Dedifferentiated amniotic fluid mesenchymal stem cell (primary cell): ENCODE measurements around the gene FGF11.

Experiments
- DNase-seq: peaks from one replicate; pipeline ENCODE4 v3.0.0-alpha.2; 2016; ENCODE audit errors: extremely low spot score

FGF11 gene

GRCh38 chr17:7408252-7408727 is 31.0 kb upstream of the FGF11 start:
- no peak for DNase-seq

GRCh38 chr17:7408863-7409262 is 30.4 kb upstream of the FGF11 start:
- no peak for DNase-seq

- no peak for DNase-seq
These were observed 29.6 kb upstream of the FGF11 start for GRCh38 chr17:7409716-7410115.

GRCh38 chr17:7410634-7411426 is 28.5 kb upstream of the FGF11 start:
- DNase-seq = no peak

GRCh38 chr17:7411427-7411750 is 27.9 kb upstream of the FGF11 start:
- DNase-seq = no peak

GRCh38 chr17:7413346-7413985 is 25.8 kb upstream of the FGF11 start:
- DNase-seq = no peak

DNA sequence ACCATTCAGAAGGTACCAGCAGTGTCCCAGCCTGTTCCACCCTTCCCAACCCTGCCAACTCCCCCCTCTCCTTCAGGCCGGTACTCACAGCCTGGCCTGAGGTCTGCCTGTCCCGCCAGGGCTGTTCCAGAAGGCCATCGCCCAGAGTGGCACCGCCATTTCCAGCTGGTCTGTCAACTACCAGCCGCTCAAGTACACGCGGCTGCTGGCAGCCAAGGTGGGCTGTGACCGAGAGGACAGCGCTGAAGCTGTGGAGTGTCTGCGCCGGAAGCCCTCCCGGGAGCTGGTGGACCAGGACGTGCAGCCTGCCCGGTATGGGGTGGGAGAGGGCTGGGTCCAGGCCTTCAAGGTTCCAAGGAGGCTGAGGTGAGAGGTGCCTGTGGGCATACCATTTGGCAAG is 24.5 kb upstream of the FGF11 start:
- no peak for DNase-seq

GRCh38 chr17:7415784-7416183 is 23.5 kb upstream of the FGF11 start:
- no peak for DNase-seq

GRCh38 chr17:7416323-7416722 is 23.0 kb upstream of the FGF11 start:
- DNase-seq = no peak

DNA sequence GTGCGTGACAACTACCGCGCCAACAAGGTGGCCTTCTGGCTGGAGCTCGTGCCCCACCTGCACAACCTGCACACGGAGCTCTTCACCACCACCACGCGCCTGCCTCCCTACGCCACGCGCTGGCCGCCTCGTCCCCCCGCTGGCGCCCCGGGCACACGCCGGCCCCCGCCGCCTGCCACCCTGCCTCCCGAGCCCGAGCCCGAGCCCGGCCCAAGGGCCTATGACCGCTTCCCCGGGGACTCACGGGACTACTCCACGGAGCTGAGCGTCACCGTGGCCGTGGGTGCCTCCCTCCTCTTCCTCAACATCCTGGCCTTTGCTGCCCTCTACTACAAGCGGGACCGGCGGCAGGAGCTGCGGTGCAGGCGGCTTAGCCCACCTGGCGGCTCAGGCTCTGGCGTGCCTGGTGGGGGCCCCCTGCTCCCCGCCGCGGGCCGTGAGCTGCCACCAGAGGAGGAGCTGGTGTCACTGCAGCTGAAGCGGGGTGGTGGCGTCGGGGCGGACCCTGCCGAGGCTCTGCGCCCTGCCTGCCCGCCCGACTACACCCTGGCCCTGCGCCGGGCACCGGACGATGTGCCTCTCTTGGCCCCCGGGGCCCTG is 22.2 kb upstream of the FGF11 start:
- DNase-seq = no peak

DNA sequence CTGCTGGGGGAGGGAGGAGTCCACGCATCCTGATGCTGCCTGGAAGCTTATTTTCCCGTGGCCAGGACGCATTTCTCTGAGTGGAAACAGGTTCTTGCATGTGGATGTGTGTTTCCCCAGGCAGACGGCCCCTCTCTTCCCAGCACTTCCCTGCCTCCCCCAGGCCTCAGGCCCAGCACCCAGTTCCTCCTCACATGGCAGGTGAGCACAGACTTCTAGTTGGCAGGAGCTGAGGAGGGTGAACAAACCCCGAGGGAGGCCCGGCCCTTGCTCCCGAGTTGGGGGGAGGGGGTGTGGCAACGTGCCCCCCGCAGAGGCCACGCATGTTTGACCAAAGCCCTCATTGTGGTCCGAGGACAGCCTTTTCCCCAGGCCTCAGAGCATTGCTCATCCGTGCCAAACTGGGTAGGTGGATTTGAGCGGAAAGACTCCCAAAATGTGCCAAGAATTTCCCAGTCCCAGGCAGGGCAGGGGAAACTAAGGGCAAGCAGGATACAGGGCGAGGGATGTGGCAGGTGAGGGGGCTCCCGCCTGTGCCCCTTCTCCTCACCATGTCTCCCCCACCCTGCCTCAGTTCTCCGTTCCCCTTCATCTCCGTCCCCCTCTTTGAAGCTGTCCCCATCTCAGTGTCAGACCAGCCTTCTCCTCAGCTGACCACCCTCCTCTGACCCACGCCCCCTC is 20.7 kb upstream of the FGF11 start:
- DNase-seq = no peak

DNA sequence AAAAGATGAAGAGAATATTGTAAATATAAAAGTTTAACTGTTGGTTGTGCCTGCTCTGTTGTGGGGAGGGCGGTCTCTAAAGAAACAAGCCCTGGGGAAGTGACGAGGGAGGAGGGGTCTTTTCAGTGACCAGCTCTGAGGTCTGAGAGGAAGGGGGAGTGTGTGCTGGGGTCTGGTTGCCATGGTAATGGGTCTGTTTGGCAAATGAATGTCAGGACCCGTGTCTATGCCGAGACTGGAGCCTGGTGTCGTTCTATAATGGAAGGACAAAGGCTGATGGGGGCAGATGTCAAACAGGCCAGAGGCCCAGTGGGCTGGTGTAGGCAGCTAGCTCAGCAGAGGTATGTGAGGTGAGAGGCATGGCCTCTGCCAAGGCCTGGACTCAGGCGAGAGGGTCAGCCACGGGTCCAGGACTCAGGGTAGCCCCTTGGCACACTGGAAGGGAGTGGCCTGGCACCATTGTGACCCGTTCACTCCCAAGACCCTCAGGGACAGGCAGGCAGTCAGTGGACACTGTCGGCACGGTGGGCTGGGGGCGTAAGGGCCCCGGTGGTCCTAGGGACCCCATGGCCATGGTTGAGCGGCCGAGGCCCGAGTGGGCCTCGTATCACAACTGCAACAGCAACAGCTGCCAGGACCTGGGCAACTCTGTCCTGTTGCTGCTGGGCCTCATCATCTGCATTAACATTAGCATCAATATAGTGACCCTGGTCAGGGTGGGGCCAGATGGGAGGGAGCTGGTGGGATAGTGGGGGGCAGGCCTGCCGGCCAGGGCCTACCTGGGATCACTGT is 19.3 kb upstream of the FGF11 start, which contains the start of gene SPEM1:
TSS of gene SPEM1 (plus strand) at position 506 of the 792 bp plus-strand sequence. CDS start at position 567, 61 bp downstream.
- DNase-seq = no peak

- no peak for DNase-seq
These were observed 18.1 kb upstream of the FGF11 start for GRCh38 chr17:7421186-7421585.

GRCh38 chr17:7423679-7424078 is 15.6 kb upstream of the FGF11 start:
- no peak for DNase-seq

DNA sequence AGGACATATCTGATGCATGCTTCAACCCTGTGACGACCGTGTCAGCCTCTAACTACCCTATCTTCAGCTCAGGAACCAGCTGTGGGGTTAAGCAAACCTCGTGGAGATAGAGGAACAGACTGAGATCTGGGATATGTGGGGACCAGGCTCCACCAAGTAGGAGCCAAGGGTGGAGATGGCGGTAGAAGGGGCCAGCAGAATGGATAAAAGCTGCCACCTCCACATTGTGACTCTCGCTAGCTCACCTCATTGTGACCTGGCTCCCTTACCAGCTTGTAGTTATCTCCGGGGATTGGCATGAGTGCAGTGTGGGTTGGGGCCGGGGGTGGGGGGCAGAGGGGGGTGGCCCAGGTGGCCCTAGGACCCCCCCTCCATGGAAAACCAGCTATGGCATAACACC is 14.0 kb upstream of the FGF11 start, which contains the start of gene SPEM2:
TSS of gene SPEM2 (plus strand) at position 301 of the 400 bp plus-strand sequence. CDS start at position 374, 73 bp downstream.
- no peak for DNase-seq

DNA sequence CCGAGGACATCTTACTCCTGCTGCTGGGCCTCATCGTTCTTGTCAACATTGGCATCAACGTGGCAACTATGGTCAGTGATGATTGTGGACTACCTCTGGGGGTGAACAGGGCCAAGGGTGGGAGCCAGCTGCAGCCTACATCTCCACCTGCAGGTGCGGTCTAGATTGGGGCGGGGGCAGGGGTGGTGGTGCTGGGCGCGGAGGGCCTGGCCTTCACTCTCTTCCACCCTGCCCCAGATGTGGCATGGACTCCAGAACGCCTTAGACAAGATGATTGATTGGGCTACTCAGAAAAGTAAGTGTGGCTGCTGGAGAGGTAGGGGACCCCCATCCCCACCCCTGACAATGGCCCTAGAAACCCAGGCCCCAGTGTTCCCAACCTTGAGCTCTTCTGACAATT is 13.6 kb upstream of the FGF11 start:
- no peak for DNase-seq

DNA sequence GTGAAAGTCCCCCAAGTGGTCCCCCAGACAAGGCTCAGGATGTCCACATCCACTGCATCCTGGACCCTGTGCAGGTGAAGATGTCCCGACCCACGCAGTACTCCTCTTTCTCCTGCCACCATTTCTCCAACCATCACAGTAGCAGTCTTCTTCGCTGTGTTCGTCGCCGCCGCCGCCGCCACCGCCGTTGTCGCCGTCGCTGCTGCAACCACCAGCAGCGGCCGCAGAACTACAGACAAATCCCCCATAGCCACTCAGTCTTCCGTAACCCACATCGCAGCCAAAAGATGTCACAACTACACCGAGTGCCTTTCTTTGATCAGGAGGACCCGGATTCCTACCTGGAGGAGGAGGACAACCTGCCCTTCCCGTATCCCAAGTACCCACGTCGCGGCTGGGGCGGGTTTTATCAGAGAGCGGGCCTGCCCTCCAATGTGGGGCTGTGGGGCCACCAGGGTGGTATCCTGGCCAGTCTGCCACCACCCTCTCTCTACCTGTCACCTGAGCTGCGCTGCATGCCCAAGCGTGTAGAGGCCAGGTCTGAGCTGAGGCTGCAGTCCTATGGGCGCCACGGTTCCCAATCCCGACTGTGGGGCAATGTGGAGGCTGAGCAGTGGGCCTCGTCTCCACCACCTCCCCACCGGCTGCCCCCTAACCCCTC is 13.0 kb upstream of the FGF11 start:
- no peak for DNase-seq

GRCh38 chr17:7426896-7427489 is 12.3 kb upstream of the FGF11 start:
- no peak for DNase-seq

DNA sequence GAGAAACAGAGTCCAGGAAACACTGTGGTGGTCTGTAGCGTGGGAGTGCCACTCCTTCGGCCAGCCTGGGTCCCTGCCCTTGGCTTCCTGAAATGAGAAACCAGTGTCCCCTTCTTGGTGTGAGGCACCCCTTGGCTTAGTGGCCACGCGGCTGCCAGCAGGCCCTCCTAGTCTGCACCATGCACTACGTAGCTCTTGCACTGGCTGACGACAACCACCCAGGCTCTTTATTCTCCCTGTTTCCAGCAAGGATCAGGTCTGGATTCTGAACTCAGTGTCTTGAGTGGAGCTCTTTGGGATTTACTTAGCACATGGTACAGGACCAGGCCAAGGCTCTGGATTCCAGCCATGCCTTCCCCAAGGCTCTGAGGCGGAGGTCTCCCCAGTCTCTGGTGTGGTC is 11.8 kb upstream of the FGF11 start:
- no peak for DNase-seq

GRCh38 chr17:7428557-7428956 is 10.8 kb upstream of the FGF11 start, which contains the start of gene SPEM3:
Gene SPEM3 (plus strand): TSS chr17:7428857. CDS start chr17:7428903, 46 bp downstream.
- no peak for DNase-seq
